A549 (cell line): Measurements from ENCODE around the gene CDC42BPG.

Experiments used
- CTCF ChIP-seq: fragments of >200 bp; sonication (Bioruptor Twin); formaldehyde crosslinking; IDR thresholded peaks from 3 replicates; pipeline ENCODE4 v1.5.1; 2016
- FOXS1 ChIP-seq: fragments of 250-450 bp; sonication (Bioruptor Pico); IDR thresholded peaks from 2 replicates; pipeline ENCODE4 v1.5.0; 2020; ENCODE audit warnings: mild to moderate bottlenecking, moderate library complexity
- POLR2A ChIP-seq: IDR thresholded peaks from 2 replicates; pipeline ENCODE4 v1.6.1; 2012; ENCODE audit warnings: mild to moderate bottlenecking, low read length
- REST ChIP-seq: fragments of 200-600 bp; sonication (generic); IDR thresholded peaks from 2 replicates; pipeline ENCODE4 v1.6.1; 2016; ENCODE audit warnings: antibody characterized with exemption, mild to moderate bottlenecking, moderate library complexity
- RNF2 ChIP-seq: fragments of 200-600 bp; sonication (generic); IDR thresholded peaks from 2 replicates; pipeline ENCODE4 v1.6.1; 2016; ENCODE audit warnings: low read depth, mild to moderate bottlenecking, antibody characterized with exemption, moderate library complexity, borderline replicate concordance

DNA sequence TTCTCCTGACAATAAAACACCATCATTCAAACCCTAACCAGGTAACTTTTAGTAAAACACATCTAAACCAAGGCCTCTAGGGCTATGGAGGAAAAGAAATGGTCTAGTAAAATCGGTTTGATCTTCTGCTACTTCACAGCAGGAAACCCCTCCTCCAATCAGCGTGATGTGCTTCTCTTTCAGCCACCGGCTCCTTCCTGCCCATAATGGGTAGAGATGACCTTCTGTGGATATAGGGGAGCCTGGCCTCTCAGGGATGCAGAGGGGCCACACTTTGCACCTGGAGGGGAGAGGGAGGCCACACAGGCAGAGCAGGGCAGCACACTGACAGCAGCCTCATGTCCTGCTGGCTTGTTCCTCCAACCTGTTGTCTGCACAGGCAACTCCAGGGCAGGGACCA is 27.0 kb upstream of the CDC42BPG start:
- TF ChIP-seq RNF2 (no peak), CTCF (no peak), REST (no peak), POLR2A (no peak), FOXS1 (CRISPR knock-in tag) (no peak)
